Activated CD4-positive, alpha-beta T cell treated with anti-CD3 and anti-CD28 coated beads, Interleukin-2, amount 50 U/mL, for 24 hours (primary cell): Measurements from ENCODE around the gene SRRM4.

ENCODE experiments used
- DNase-seq, 2 donors: peaks; one replicate each; pipeline ENCODE4 v3.0.0-alpha.2; 2020; ENCODE audit warnings: low read depth in 1 of 2, low spot score in 1 of 2

SRRM4 gene

DNA sequence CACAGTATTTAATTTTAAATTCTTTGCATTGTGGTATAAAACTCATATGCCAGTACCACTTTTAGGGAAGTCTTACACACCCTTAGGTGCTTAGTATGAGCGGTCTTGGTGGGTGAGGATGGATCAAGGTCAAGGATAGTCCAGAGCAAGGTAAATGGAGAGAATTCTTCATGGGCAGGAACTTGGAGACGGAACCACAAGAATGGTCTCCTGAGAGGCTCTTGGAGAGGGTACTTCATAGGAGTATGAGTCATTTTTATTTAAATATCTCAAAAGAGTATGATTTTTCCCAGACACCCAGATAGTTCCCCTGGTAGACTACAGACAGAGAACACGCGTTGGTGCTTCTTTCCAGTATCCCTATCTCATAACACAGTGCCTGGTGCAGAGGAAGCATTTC lies 219.3 kb downstream of the SRRM4 start:
- no peak for DNase-seq

- DNase-seq = no peak
These were observed 220.6 kb downstream of the SRRM4 start for GRCh38 chr12:119201789-119202543.

GRCh38 chr12:119202544-119202943 lies 221.2 kb downstream of the SRRM4 start:
- DNase-seq = no peak

GRCh38 chr12:119204131-119204530 lies 222.8 kb downstream of the SRRM4 start:
- no peak for DNase-seq

GRCh38 chr12:119204671-119205285 lies 223.4 kb downstream of the SRRM4 start:
- no peak for DNase-seq

GRCh38 chr12:119206348-119207062 lies 225.2 kb downstream of the SRRM4 start:
- DNase-seq = no peak

GRCh38 chr12:119207063-119207560 lies 225.8 kb downstream of the SRRM4 start:
- no peak for DNase-seq

- DNase-seq = no peak
These were observed 227.3 kb downstream of the SRRM4 start for GRCh38 chr12:119208626-119209061.

- no peak for DNase-seq
These were observed 230.5 kb downstream of the SRRM4 start for GRCh38 chr12:119211884-119212283.
